Ecto neural progenitor cell (in vitro differentiated cells): ENCODE data around the gene LINC00305.
A peak's percentile ranks its signal among the peaks of the same experiment; 100 is the strongest.

Experiments used
- DNase-seq: peaks from one replicate; pipeline ENCODE4 v3.0.0-alpha.2; 2018; ENCODE audit warnings: low spot score

The LINC00305 gene

DNA sequence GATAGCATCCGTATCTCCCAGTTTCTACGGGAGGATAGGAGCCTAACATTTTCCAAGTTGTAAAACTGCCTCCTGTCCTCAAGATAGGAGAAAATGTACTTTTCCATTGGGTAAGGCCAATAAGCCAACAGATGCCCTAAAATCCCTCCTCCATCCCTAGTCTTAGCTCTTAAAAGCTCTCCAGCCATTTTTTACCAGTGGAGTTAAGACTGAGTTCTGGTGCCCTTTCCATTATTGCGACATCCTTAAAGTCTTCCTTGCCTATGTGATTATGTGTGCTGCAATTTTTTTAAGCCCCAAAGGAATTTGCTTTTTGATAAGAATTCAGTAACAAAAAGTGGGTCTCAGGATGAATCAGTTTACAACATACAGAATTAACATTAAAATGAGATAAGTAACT lies 33.0 kb downstream of the LINC00305 start:
- DNase-seq, result no peak

DNA sequence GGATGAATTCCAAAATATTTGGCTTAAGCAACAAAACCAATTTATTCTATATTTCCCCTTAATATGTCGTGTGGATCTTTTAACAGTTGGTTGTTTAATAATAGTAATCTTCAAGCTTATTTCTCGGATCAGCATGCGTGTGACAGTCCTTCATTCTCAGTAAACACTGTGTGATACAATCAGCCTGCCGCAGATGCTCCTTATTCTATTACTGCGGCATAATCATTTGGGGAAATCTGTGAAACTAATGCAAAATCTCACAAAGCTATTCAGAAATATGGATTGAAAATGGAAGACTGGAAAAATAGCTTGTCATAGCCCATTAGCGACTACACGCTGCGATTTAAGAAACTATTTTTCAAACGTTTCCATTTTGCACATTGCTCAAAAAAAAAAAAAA lies 36.9 kb downstream of the LINC00305 start:
- no peak for DNase-seq

DNA sequence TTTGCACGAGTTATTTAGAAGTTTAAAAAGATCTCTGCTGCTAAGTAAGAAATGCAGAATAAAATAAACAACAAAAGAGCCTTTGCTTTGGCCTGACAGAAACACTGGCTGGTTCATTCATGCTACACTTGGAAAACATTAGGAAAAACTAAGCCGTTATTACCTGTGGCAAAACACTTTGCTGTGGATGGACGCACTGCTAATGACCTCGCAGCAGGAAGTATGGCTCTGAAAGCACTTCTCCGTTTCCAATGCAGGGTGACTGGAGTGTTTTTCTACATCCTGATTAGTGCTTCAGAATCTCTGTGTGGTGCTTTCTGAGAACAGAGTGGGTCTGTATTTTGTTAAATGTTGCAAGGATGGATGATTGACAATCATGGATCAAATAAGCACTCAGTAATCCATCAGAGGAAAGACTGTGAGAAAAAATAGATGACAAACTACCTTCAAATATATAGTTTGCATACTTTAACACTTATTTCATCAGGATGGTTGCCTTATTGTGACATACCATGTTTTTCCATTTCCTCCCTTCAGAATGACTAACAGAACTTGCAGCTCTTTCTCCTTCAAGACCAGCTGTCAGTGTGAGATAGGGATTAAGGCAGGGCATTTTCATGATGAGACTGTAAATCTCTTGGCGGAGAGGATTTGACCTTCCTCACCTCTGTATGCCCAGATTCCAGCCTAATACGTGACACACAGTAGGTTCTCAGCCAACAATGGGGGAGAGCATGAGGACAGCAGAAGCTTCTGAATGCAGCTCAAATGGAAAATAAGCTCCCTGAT lies 38.0 kb downstream of the LINC00305 start:
- DNase-seq, result no peak

DNA sequence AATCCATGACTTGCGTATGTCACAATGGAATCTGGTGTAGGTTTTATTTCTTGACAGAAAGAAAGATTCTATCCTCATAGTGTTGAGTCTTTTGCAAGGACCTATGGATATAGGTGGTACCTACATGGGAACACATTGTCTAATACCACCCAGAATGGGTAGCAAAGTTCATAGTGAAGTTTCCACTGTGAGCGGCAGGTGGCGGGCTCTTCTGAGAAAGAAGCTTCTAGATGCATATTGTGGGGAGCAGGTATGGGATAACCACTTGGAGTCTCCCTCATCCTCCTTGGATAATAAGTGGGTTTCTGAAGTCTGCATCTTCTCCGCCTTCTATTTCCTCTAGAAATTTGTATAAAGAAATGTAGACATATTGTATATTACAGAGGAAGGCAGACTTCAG lies 44.9 kb downstream of the LINC00305 start:
- no peak for DNase-seq

GRCh38 chr18:64100116-64100922 lies 48.6 kb downstream of the LINC00305 start:
- DNase-seq, result no peak

DNA sequence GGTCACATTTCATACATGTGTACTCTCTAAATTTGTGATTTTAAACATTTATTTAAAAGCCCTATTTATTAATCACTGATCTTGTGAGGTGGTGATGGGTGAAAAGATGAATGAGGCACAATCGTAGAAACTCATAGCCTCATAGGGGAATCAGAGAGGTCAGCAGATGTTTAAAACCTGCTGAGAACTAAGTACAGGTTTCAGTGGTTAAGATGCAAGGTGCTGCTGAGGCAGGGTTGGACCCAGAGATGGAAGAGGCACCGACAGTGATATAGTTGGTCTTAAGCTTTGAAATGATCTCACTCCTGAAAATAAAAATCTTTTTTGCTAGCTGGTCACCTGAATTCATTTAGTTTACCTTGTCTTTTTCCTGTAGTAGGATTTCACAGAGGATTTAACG lies 49.6 kb downstream of the LINC00305 start:
- DNase-seq, result no peak

DNA sequence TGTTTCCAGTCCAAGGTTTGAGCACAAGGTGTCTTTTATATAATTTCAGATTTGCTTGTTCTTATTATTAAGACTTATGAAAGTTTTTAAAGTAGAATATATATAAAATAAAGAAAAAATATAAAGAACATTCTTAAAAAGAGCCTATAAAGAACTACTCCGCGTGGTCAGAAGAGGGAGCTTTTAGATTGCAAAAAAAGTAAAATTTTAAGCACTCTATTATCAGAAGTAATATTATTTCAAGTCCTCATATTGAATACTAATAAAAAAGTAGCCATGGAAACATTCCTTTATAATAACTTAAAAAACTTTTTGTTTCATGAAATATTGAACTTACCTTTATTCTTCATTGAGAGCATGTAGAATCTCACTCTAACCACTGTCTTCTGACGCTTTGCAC lies 51.4 kb downstream of the LINC00305 start:
- no peak for DNase-seq

- DNase-seq, result no peak
Measured at GRCh38 chr18:64095056-64095455, 53.8 kb downstream of the LINC00305 start.

DNA sequence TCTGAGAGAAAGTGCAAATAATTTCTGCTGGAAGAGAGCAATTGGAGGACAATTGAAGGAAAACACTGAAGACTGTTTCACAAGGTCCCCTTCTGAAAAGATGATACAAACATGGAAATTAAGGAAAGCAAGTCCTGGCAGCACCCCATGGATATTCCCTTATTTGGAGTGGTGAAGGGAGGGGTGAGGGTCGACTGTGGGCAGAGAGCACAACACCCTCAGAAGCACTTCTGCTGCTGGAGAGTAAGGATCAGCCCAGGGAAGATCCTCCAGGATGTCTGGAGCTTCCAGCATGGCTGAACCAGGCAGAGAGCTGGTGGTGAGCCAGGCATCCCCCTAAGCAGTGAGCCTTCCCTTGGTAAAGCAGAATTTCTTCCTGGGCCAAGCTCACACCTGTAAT lies 54.7 kb downstream of the LINC00305 start:
- no peak for DNase-seq

GRCh38 chr18:64091526-64091925 lies 57.4 kb downstream of the LINC00305 start:
- DNase-seq, result no peak

DNA sequence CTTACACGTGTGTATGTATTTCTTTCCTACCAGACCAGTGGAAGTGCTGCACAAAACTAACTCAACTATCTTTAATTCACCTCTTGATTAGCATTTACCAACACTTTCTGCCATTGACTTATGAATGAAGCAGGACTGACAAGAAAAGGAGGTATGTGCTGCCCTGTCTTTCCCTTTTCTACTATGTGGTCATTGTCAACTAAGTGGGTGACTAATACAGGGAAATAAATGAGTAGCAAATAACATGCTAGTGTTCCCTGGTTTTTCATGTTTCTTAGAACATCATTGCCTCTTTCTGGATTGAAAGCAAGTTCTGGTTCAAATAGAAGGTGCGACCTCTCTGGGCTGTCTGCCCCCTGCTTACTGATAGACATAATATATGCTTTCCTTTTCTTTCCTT lies 58.0 kb downstream of the LINC00305 start:
- no peak for DNase-seq

- no peak for DNase-seq
Measured at GRCh38 chr18:64083916-64084315, 65.0 kb downstream of the LINC00305 start.

DNA sequence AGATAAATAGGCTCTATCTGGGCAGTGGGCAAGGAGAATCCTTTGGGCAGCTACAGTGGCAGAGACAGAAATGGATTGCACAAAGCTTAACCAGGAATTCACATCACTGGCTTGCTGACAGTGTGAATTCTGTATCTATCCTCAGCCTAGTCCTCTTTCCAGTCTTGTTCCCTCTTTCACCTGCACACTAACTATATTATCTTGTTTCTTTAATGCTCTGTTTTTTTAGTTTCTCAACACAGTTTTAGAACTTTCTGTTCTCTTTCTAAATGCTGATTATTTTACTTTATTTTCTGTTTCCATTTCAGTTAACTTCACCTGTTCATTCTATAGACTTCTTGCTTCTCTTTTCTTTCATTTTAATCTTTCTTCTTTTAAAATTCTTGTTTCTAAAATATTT lies 66.4 kb downstream of the LINC00305 start:
- no peak for DNase-seq

- no peak for DNase-seq
Measured at GRCh38 chr18:64082054-64082453, 66.8 kb downstream of the LINC00305 start.

DNA sequence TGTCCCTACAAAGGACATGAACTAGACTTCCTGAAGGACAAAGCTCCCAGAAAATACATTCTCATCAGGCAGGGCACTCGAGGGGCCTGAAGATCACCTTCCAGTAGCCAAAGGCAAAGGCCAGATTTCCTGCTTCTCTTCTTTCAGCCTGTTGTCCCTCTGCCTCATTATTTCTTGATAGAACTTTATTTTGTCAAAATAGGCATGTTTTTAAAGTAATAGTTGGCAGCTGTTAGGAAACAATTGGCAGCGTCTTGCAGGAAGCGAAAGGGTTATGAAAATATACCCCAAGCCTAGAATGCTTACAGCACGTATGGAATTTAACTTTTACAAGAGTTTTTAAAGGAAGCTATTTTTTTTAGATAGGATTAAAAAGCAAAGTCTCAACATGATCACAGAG lies 74.9 kb downstream of the LINC00305 start:
- DNase-seq, result no peak

DNA sequence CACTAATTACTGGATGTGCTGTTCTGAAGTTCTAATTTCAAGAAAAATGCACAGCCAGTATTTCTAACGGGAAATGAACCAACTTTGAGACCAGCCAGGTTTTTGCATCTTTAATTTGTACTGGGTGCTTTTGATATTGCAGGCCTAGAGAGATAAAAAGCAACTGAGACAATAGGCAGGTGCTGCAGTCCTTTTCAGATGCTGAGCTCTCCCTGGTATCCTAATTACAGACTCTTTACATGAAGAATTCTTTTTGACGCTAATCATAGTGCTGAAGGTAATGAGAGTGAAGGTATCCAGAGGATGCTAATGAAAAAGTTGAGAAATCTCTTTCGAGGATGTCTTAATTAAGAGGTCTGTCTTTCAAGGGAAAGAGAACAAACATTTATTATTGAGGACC lies 93.9 kb downstream of the LINC00305 start:
- no peak for DNase-seq

DNA sequence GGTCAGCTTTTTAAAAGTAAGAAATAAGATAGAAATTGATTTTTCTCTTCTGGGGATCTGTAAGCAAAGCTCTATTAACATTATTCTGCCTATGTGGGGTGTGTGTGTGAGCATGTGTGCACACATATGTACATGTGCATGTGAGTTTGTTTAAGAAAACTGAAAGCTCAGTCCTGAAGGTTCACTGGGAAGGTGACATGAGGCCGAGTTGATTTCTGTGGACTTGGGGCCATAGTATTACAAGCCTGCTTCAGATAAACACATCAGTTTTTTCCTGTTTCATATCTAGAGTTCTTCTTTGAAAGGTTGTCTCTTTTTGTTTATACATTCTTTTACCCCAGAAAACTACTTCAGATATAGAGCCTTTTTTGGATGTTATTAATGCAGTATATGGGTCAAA lies 95.6 kb downstream of the LINC00305 start:
- DNase-seq, result no peak

GRCh38 chr18:64052772-64053171 lies 96.1 kb downstream of the LINC00305 start:
- DNase-seq, result no peak

- DNase-seq, result no peak
Measured at GRCh38 chr18:64044616-64045015, 104.3 kb downstream of the LINC00305 start.

DNA sequence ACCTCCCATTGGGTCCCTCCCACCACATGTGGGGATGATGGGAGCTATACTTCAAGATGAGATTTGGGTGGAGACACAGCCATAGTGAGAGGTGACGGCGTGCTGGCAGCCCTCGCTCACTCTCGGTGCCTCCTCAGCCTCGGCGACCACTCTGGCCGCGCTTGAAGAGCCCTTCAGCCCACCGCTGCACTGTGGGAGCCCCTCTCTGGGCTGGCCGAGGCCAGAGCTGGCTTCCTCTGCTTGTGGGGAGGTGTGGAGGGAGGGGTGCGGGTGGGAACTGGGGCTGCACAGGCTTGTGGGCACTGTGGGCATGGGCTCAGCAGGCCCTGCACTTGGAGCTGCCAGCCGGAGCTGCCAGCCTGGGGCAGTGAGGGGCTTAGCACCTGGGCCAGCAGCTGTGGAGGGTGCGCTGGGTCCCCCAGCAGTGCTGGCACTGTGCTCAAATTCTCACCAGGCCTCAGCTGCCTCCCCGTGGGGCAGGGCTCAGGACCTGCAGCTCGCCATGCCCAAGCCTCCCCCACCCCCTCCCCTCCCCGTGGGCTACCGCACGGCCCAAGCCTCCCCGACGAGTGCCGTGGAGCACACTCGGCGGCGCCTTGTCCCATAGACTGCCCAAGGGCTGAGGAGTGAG lies 106.0 kb downstream of the LINC00305 start:
- DNase-seq, result no peak

DNA sequence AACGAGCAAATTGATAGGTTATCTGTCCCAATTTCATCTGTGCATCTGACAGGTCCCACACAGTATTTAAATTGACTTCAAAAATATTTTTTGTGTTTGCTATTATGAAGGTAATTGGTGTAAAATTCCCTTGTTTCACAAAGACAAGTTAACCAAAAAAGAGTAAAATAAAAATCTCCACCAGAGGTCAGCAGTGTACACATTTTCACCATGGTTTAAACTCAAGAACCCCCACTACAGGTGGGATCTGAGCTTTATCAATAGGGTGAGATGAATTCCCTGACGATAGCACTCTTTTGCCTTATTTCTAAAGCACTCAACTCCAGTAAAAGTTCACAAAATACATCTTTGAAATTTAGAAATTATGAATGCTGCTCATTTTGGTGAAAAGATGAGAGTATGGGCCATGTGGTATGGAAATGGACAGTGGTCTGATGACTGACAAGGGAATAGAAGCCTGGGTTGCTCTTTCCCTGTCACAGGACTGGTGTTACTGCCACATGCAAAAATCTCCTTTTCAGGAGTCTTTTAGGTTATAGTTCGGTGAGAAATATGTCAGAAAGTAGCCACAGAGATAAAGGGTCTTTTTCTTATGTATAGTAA lies 111.0 kb downstream of the LINC00305 start:
- no peak for DNase-seq

GRCh38 chr18:64032312-64032711 lies 116.6 kb downstream of the LINC00305 start:
- DNase-seq, result peak; percentile 55

DNA sequence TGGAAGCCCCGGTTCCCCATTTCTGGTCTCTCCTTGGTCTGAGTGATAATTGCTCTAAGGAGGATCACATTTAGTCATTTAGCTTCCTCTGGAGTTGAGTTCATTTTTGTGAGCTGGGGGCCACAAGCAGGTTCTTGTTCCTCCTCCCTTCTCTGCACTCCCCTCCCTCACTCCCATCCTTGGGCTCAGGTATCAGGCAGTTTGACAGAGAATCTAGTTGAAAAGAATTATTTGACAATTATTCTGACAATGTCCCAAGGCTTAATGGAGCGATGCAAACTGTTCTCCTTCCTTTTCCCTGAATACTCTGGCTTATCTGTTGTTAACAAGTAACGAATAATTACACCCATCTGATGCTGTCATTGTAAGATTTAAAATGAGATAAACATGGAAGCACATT lies 117.5 kb downstream of the LINC00305 start:
- DNase-seq, result no peak
